GM12892 (cell line): ENCODE results near the gene MYO3B.

Experiments
- DNase-seq: peaks from one replicate; pipeline ENCODE4 v3.0.0; 2011; ENCODE audit not compliant: insufficient read length
- FAIRE-seq: peaks from 2 replicates; lab custom pipeline; 2011; peaks lifted over from hg19 to GRCh38; lab: Jason Lieb, UNC
- POLR2A ChIP-seq: IDR thresholded peaks from 2 replicates; pipeline ENCODE4 v1.6.1; 2011; ENCODE audit warnings: low read depth, low read length, control low read depth
- POLR2AphosphoS5 ChIP-seq: IDR thresholded peaks from 2 replicates; pipeline ENCODE4 v1.6.1; 2011; ENCODE audit warnings: low read depth, low read length, control low read depth
- TAF1 ChIP-seq: IDR thresholded peaks from 2 replicates; pipeline ENCODE4 v1.6.1; 2011; ENCODE audit warnings: low read depth, mild to moderate bottlenecking, control low read depth, low read length, borderline replicate concordance

MYO3B gene

DNA sequence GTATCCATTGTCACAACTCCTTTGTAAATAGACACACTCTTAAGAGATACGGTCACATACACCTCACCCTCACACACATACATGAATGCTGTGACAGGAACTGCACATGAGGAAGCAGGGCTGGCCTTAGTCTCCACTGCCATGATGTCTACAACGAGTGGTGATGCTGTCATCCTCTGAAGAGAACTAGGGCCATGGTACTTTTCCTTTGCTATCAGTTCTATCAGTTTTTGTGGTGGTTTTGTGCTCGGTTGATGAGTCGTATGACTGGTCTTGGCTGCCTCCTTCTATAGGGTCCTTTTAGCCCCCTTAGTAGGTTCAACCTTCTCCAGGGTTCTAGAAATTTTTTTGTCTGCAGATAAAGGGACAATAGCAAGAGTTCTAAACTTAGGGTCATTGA, 66.0 kb downstream of the MYO3B start:
- DNase-seq (no peak), FAIRE-seq (no peak)
- TF ChIP-seq TAF1 (no peak), POLR2AphosphoS5 (no peak), POLR2A (no peak)

GRCh38 chr2:170244555-170244954, 66.6 kb downstream of the MYO3B start:
- no peak for TF ChIP-seq POLR2A
- TF ChIP-seq POLR2AphosphoS5 = no peak
- no peak for TF ChIP-seq TAF1
- DNase-seq (no peak), FAIRE-seq (no peak)

DNA sequence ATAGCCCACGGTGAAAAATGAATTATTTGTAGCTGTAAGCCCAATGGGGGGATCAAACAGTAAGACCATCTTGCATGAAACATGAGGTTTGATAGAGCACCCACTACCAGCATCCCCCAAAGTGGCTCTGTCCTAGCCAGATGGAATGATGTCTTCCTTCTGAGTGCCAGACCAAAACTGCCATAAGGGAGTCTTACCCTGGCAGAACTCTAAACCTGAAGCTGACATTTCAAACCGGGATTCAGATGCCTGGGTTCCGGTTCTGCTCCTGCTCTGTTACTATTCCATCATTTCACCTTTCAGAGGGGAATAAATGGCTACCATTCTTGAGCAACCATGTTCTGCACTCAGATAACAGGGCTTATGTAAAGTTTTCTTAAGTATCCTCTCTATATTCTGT, 67.4 kb downstream of the MYO3B start:
- no peak for DNase-seq
- no peak for FAIRE-seq
- TF ChIP-seq TAF1 (no peak), POLR2AphosphoS5 (no peak), POLR2A (no peak)

GRCh38 chr2:170247333-170247732, 69.4 kb downstream of the MYO3B start:
- FAIRE-seq (no peak), DNase-seq (no peak)
- TF ChIP-seq TAF1 (no peak), POLR2AphosphoS5 (no peak), POLR2A (no peak)

DNA sequence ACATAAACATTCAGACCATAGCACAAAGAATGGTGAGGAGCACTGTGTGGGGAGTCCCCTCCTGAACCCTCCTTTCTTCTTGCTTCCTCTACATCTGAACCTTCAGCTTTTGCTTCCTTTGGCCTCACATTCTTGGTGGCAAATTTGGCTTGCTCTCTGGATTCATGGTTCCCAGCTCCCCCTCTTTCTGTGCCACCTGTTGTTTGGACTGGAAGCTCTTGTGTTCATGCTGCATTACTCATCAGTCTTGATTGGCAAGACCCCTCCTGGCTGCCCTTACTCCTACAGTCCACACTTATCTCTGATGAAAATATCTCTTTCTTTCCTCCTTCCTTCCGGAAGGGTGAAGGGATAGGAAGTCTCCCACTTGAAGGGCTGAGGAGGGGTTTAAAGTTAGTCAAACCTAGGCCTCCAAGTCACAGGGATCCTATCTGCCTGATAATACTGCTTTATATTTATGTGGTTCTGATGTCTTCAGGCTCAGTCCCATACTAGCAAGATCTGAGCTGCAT, 70.0 kb downstream of the MYO3B start:
- no peak for FAIRE-seq
- TF ChIP-seq TAF1 (no peak), POLR2A (no peak), POLR2AphosphoS5 (no peak)
- DNase-seq = no peak

DNA sequence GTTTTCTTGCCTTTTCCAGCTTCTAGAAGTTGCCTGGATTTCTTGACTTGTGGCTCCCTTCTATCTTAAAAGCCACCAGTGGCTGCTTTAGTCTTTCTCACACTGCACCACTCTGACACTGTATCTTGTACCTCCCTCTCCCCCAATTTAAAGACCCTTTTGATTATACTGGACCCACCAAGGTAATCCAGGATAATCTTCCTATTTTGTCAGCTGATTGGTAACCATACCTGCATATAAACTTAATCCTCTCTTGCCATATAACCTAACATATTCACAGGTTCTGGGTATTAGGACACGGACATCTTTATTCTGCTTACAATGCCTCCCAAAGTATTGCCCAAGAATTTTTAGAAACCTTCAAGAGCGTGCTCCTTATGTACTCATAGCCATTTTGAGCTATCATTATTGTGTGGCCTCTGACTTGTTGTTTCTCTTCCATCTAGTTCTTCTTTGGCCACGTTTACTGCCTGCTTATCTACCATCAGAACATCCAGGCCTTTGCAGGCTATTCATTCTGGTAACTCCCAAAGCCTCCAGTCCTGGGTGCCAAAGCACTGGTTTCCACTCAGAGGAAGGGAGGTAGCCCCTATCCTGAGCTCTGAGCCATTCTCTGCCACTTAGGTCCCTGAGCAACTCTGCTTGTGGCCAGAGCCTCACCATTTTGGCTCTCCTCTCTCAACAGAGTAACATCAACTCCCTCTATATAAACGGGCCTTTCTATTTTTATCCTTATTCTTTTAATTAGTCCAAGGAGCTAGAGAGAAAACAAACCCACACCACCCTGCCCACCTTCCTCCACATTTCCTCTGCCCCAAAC, 70.8 kb downstream of the MYO3B start:
- no peak for FAIRE-seq
- TF ChIP-seq TAF1 = no peak
- no peak for TF ChIP-seq POLR2AphosphoS5
- TF ChIP-seq POLR2A = no peak
- no peak for DNase-seq

DNA sequence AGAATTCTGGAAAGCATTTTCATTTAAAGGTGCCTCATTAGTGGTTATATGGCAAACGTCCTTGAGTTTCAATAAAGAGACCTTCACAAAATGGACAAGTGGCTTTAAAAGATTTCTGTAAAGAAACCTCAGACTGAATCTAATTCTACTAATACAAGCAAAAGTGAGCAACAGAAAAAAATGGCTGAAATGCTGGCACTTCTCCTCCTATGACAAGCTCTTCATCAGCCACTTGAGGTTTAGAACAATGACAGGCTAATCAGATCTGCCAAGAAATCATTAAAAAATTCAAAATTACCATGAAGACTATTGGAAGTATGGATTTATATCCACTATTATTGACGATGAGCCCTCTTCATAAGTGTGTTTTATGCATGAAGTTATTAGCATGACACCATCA, 71.8 kb downstream of the MYO3B start:
- TF ChIP-seq POLR2AphosphoS5 = no peak
- TF ChIP-seq POLR2A = no peak
- TF ChIP-seq TAF1 = no peak
- FAIRE-seq = no peak
- DNase-seq = no peak

- FAIRE-seq = no peak
- DNase-seq = no peak
- TF ChIP-seq POLR2AphosphoS5 (no peak), TAF1 (no peak), POLR2A (no peak)
Measured at GRCh38 chr2:170250584-170250983, 72.6 kb downstream of the MYO3B start.

DNA sequence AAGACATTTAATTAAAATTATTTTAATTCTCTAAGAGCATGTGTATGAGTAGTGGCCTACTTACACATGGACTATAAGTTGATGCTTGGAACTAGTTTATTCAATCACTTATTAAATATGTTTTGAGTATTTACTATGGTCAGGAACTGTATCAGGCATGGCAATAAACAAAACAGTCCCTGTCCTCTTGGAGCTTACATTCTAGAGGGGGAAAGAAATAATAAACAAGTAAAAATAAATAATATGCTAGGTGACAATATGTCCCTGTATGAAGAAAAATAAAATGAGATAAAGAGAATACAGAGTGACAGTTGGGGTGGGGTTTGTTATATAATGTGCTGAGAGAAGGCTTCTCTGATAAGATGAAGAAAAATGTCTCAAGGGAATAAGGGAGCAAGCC, 74.5 kb downstream of the MYO3B start:
- DNase-seq (no peak), FAIRE-seq (no peak)
- no peak for TF ChIP-seq TAF1
- TF ChIP-seq POLR2AphosphoS5 = no peak
- TF ChIP-seq POLR2A = no peak

- no peak for TF ChIP-seq TAF1
- TF ChIP-seq POLR2A = no peak
- TF ChIP-seq POLR2AphosphoS5 = no peak
- FAIRE-seq (no peak), DNase-seq (no peak)
Measured at GRCh38 chr2:170253721-170254230, 75.8 kb downstream of the MYO3B start.

GRCh38 chr2:170254293-170254732, 76.4 kb downstream of the MYO3B start:
- FAIRE-seq (no peak), DNase-seq (no peak)
- no peak for TF ChIP-seq POLR2AphosphoS5

DNA sequence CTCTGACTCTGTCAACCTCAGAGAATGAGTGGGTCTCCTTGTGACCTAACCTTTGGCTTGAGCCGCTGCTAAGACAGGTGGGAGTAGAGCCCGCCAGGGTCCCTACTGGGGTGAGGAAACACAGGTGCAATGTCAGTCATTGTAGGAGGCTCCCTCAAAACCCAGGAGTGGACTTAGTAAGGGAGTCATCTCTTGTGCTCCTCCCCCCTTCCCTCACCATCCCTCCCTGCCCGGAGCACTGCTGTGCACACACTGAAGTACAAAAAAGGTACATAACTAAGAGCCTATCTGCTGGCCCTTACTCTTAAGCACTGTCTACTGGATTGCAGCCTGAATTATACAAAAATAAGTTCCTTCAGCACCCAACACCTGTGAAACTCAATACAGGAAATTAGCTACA, 77.2 kb downstream of the MYO3B start:
- FAIRE-seq (no peak), DNase-seq (no peak)
- TF ChIP-seq POLR2AphosphoS5 = no peak
- TF ChIP-seq TAF1 = no peak
- no peak for TF ChIP-seq POLR2A
